Fibroblast of lung (primary cell): Measurements from ENCODE around the gene KLHL17. TPM values are rescaled to one million over a fixed set of nuclear protein-coding genes. Genes with fewer than 3 reads are reported as not detected.

ENCODE experiments used
- DNase-seq, 2 donors: peaks; one replicate each; pipeline versions ENCODE4 v3.0.0 to v3.0.0-alpha.2; 2010; ENCODE audit warnings: low read depth in 2 of 2
- H2AFZ ChIP-seq: 2 replicates; pipeline ENCODE4 v1.5.1; 2012; ENCODE audit warnings: low read length, control low read depth, inconsistent platforms
- H3K27ac ChIP-seq: 2 replicates; pipeline ENCODE4 v1.5.1; 2011; ENCODE audit warnings: low read length, control low read depth; ENCODE audit not compliant: insufficient read depth
- H3K27me3 ChIP-seq: 2 replicates; pipeline ENCODE4 v1.5.1; 2011; ENCODE audit warnings: mild to moderate bottlenecking, low read length; ENCODE audit not compliant: control insufficient read depth, insufficient read depth
- H3K36me3 ChIP-seq: 2 replicates; pipeline ENCODE4 v1.5.1; 2011; ENCODE audit warnings: low read length; ENCODE audit not compliant: control insufficient read depth, insufficient read depth
- H3K4me1 ChIP-seq: 2 replicates; pipeline ENCODE4 v1.5.1; 2011; ENCODE audit warnings: low read length; ENCODE audit not compliant: control insufficient read depth, insufficient read depth; ENCODE audit errors: extremely low read depth
- H3K4me2 ChIP-seq: 2 replicates; pipeline ENCODE4 v1.5.1; 2011; ENCODE audit warnings: low read length, control low read depth; ENCODE audit not compliant: insufficient read depth; ENCODE audit errors: extremely low read depth
- H3K4me3 ChIP-seq, 4 experiments: fragments of 200-600 bp in 1 of 4; sonication (generic) in 1 of 4; replicated peaks in 1 of 4; 2 replicates each; pipeline ENCODE4 v1.5.1; 2011 to 2016; ENCODE audit warnings: low read length in 4 of 4, low read depth in 3 of 4, mild to moderate bottlenecking in 3 of 4, control low read depth in 2 of 4, inconsistent platforms in 1 of 4, mixed read lengths in 1 of 4; ENCODE audit not compliant: insufficient read depth in 1 of 4; ENCODE audit errors: control extremely low read depth in 1 of 4
- H3K79me2 ChIP-seq: 2 replicates; pipeline ENCODE4 v1.5.1; 2012; ENCODE audit warnings: mild to moderate bottlenecking, low read length, inconsistent platforms; ENCODE audit not compliant: control insufficient read depth, insufficient read depth
- H3K9ac ChIP-seq: 2 replicates; pipeline ENCODE4 v1.5.1; 2011; ENCODE audit warnings: mild to moderate bottlenecking, low read length, control low read depth; ENCODE audit not compliant: insufficient read depth
- H3K9me3 ChIP-seq: 2 replicates; pipeline ENCODE4 v1.5.1; 2012; ENCODE audit warnings: low read depth, low read length; ENCODE audit not compliant: control insufficient read depth, insufficient read depth
- H4K20me1 ChIP-seq: 2 replicates; pipeline ENCODE4 v1.5.1; 2011; ENCODE audit warnings: low read length; ENCODE audit not compliant: control insufficient read depth, insufficient read depth; ENCODE audit errors: extremely low read depth
- CTCF ChIP-seq, 2 donors: IDR thresholded peaks in 1 of 2; conservative IDR thresholded peaks in 1 of 2; 1 replicate in 1 of 2; 2 replicates in 1 of 2; pipeline ENCODE4 v1.5.1; 2011 to 2012; ENCODE audit warnings: low read length in 2 of 2, control low read depth in 1 of 2, inconsistent platforms in 1 of 2, low read depth in 1 of 2, mild to moderate bottlenecking in 1 of 2
- EZH2 ChIP-seq: IDR thresholded peaks from 2 replicates; pipeline ENCODE4 v1.5.1; 2012; ENCODE audit warnings: low read length, control low read depth, mild to moderate bottlenecking; ENCODE audit errors: missing control alignments
- polyA plus RNA-seq, 2 donors: library from polyadenylated mRNA; depleted of rRNA in 1 of 2; stranded (reverse) in 1 of 2; unstranded in 1 of 2; fragments of >200 nt; gene quantifications; 2 replicates each; pipeline ENCODE4 v1.2.1, GENCODE V29; 2011 to 2012; ENCODE audit warnings: missing spikeins in 1 of 2
- total RNA-seq: library from RNA; depleted of rRNA; stranded (reverse); fragments of >200 nt; gene quantifications from 2 replicates; pipeline ENCODE4 v1.2.1, GENCODE V29; 2014

Gene KLHL17
- total and polyA plus RNA-seq, 2 donors (not counting 1 experiment from before 2014, with no cell fraction given), result 4.7 to 7.4 TPM

- no peaks in the 10 kb centered on the region for H3K79me2 ChIP-seq
- H3K36me3 ChIP-seq, result no peaks in the 10 kb centered on the region
These were observed 29.7 kb upstream of the KLHL17 start for GRCh38 chr1:930633-931138.

DNA sequence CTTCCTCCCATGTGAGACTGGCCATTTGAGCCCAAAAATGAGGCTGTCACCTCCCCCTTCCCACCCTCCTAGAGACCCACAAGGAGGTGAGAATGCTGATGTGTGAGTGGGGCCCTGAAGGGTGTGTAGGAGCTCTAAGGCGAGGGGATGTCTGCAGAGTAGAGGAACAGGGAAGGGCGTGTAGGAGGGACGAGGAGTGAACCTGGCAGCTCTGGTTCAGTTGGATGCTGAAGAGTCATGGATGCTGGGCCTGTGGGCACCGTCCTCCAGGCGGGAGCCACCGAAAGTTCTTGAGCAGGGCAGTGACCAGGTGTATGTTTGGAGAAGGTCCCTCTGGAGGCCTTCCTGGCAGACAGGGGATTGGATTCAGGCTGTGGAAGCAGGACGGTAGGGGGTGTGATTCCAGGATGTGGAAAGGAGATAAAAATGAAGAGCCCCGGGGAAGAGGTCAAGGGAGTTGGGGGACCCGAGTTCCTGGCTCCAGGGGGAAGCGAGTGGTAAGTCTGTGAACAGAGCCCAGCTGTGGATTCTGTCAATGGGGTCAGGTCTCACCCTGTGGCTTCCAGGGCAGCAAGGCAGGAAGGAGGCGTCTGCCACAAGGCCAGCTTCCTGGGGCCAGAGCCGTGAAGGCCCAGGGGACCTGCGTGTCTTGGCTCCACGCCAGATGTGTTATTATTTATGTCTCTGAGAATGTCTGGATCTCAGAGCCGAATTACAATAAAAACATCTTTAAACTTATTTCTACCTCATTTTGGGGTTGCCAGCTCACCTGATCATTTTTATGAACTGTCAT is 28.8 kb upstream of the KLHL17 start:
- peaks cover 13% of the 10 kb centered on the region for H3K27me3 ChIP-seq
- H3K4me2 ChIP-seq, result no peak overlapping the region
- no peaks in the 10 kb centered on the region for H3K4me1 ChIP-seq
- H3K9ac ChIP-seq, result no peak overlapping the region
- no peak overlapping the region for H3K27ac ChIP-seq
- H2AFZ ChIP-seq, result no peak overlapping the region
- no peaks in the 10 kb centered on the region for H4K20me1 ChIP-seq
- no peaks in the 10 kb centered on the region for H3K79me2 ChIP-seq
- H3K36me3 ChIP-seq, result no peaks in the 10 kb centered on the region
- H3K9me3 ChIP-seq, result no peaks in the 10 kb centered on the region
- no peak for TF ChIP-seq EZH2
- TF ChIP-seq CTCF (conservative IDR thresholded peaks at IDR 0.05 in 1 of 2, IDR thresholded peaks at IDR 0.05 in 1 of 2; ENCODE audit: low read depth in 1 of 2, low read length in 2 of 2), result no peak
- H3K4me3 ChIP-seq, result no peak overlapping the region
- no peak for DNase-seq

More at GRCh38 chr1:930633-931138, 29.7 kb upstream of the KLHL17 start:
- Histone ChIP-seq H4K20me1 (no peaks in the 10 kb centered on the region), H3K27me3 (peaks cover 22% of the 10 kb centered on the region), H3K9ac (no peak overlapping the region), H3K4me3 (no peak overlapping the region), H3K4me2 (no peak overlapping the region), H3K27ac (no peak overlapping the region), H2AFZ (no peak overlapping the region), H3K4me1 (no peaks in the 10 kb centered on the region), H3K9me3 (no peaks in the 10 kb centered on the region)
- no peak for DNase-seq
- TF ChIP-seq CTCF (conservative IDR thresholded peaks at IDR 0.05 in 1 of 2, IDR thresholded peaks at IDR 0.05 in 1 of 2; ENCODE audit: low read depth in 1 of 2, low read length in 2 of 2) (no peak), EZH2 (no peak)

GRCh38 chr1:932173-932510 is 28.2 kb upstream of the KLHL17 start:
- no peaks in the 10 kb centered on the region for H3K9me3 ChIP-seq
- no peaks in the 10 kb centered on the region for H3K4me1 ChIP-seq
- no peak overlapping the region for H3K27ac ChIP-seq
- TF ChIP-seq EZH2, result no peak
- no peak for TF ChIP-seq CTCF (conservative IDR thresholded peaks at IDR 0.05 in 1 of 2, IDR thresholded peaks at IDR 0.05 in 1 of 2; ENCODE audit: low read depth in 1 of 2, low read length in 2 of 2)
- peaks cover 12% of the 10 kb centered on the region for H3K27me3 ChIP-seq
- no peak overlapping the region for H3K4me2 ChIP-seq
- DNase-seq, result no peak
- H4K20me1 ChIP-seq, result no peaks in the 10 kb centered on the region
- H3K4me3 ChIP-seq, result no peak overlapping the region
- no peak overlapping the region for H2AFZ ChIP-seq
- no peaks in the 10 kb centered on the region for H3K36me3 ChIP-seq
- no peak overlapping the region for H3K9ac ChIP-seq
- H3K79me2 ChIP-seq, result no peaks in the 10 kb centered on the region
